Panc1 (cell line): ENCODE measurements around the gene WNT7B. TPM values are rescaled to one million over a fixed set of nuclear protein-coding genes. Genes with fewer than 3 reads are reported as not detected.
A peak's percentile ranks its signal among the peaks of the same experiment; 100 is the strongest.

ENCODE experiments used
- ATAC-seq: fragments of 200-7000 bp; cut with Tn5 transposase; 2 replicates; pipeline ENCODE4 v1.9.1; 2020; ENCODE audit warnings: mild to moderate bottlenecking, moderate library complexity
- BruUV-seq: library from RNA; stranded (reverse); fragments of 400-500 nt; replicated peaks from 2 replicates; lab custom pipeline; 2021; lab: Mats Ljungman, UMichigan
- CTCF ChIA-PET: fragments of 300-600 bp; sonication (Branson Sonifier 250); formaldehyde crosslinking; loops from one replicate; lab custom pipeline; 2022; ENCODE audit warnings: antibody characterized with exemption; lab: Charles Lee
- POLR2A ChIA-PET: fragments of 300-600 bp; sonication (Branson Sonifier 250); formaldehyde crosslinking; loops from one replicate; lab custom pipeline; 2022; ENCODE audit warnings: antibody characterized with exemption; lab: Charles Lee
- DNase-seq: peaks from one replicate; pipeline ENCODE4 v3.0.0-alpha.2; 2010; ENCODE audit warnings: low read depth, low spot score
- H3K27ac ChIP-seq: 2 replicates; pipeline ENCODE4 v1.5.1; 2011; ENCODE audit warnings: mild to moderate bottlenecking, low read length, inconsistent platforms
- H3K27me3 ChIP-seq: fragments of 200-500 bp; sonication (Bioruptor generic); 2 replicates; pipeline ENCODE4 v1.6.0; 2014; ENCODE audit warnings: low read length, inconsistent platforms; ENCODE audit not compliant: control insufficient read depth, insufficient read depth
- H3K36me3 ChIP-seq: fragments of 200-500 bp; sonication (Bioruptor generic); 2 replicates; pipeline ENCODE4 v1.5.1; 2014; ENCODE audit warnings: inconsistent platforms, mild to moderate bottlenecking, low read length, moderate library complexity; ENCODE audit not compliant: control insufficient read depth, insufficient read depth
- H3K4me1 ChIP-seq: 2 replicates; pipeline ENCODE4 v1.5.1; 2011; ENCODE audit warnings: inconsistent platforms, mild to moderate bottlenecking, low read length, moderate library complexity; ENCODE audit not compliant: control insufficient read depth, insufficient read depth
- H3K4me3 ChIP-seq, 2 experiments: 2 replicates each; pipeline ENCODE4 v1.5.1; 2011 to 2012; ENCODE audit warnings: low read depth in 2 of 2, low read length in 2 of 2, mild to moderate bottlenecking in 2 of 2, inconsistent platforms in 1 of 2, moderate library complexity in 1 of 2
- H3K9me3 ChIP-seq: fragments of 200-500 bp; sonication (Bioruptor generic); 2 replicates; pipeline ENCODE4 v1.5.1; 2014; ENCODE audit warnings: low read depth, mild to moderate bottlenecking, inconsistent platforms, low read length, moderate library complexity; ENCODE audit not compliant: control insufficient read depth, insufficient read depth
- CTCF ChIP-seq: fragments of 450-650 bp; IDR thresholded peaks from 2 replicates; pipeline ENCODE4 v1.5.1; 2017; ENCODE audit warnings: mild to moderate bottlenecking
- POLR2AphosphoS5 ChIP-seq: IDR thresholded peaks from 2 replicates; pipeline ENCODE4 v1.6.1; 2012; ENCODE audit warnings: mild to moderate bottlenecking, low read depth, low read length, moderate library complexity
- REST ChIP-seq, 2 experiments: IDR thresholded peaks; 2 replicates each; pipeline ENCODE4 v1.6.1; 2011 to 2012; ENCODE audit warnings: low read depth in 2 of 2, control low read depth in 1 of 2, low read length in 1 of 2, mild to moderate bottlenecking in 1 of 2, moderate library complexity in 1 of 2; ENCODE audit not compliant: insufficient read depth in 1 of 2
- SIN3A ChIP-seq: IDR thresholded peaks from 2 replicates; pipeline ENCODE4 v1.6.1; 2012; ENCODE audit warnings: low read depth, mild to moderate bottlenecking, low read length, moderate library complexity, borderline replicate concordance; ENCODE audit not compliant: insufficient read depth
- TCF7L2 ChIP-seq: IDR thresholded peaks from 2 replicates; pipeline ENCODE4 v1.6.1; 2011; ENCODE audit warnings: mild to moderate bottlenecking, low read depth, low read length, inconsistent platforms
- in situ Hi-C: cut with HindIII; loops from 2 replicates; pipeline ENCODE4 v1.10.0; 2016; ENCODE audit warnings: low sequenced_read_pairs, low pct_unique_long_range_greater_than_20kb
- intact Hi-C: fragments of 100-400 bp; cut with micrococcal nuclease; formaldehyde crosslinking; loops from one replicate; pipeline ENCODE4 v1.10.0; 2022; ENCODE audit not compliant: unreplicated experiment
- total RNA-seq: library from RNA; stranded (reverse); gene quantifications from one replicate; pipeline ENCODE4 v1.2.1, GENCODE V29; 2021; ENCODE audit not compliant: unreplicated experiment

The WNT7B gene
- total RNA-seq, 1 experiment from 2014 or later, result 52.1 TPM

- Histone ChIP-seq H3K4me1 (peaks cover 67% of the 10 kb centered on the region), H3K27me3 (no peaks in the 10 kb centered on the region), H3K36me3 (no peaks in the 10 kb centered on the region), H3K9me3 (no peaks in the 10 kb centered on the region), H3K4me3 (no peak overlapping the region; a peak in 2 of 4 replicates), H3K27ac (peak overlapping the region; percentile 93)
- no TSS peak for BruUV-seq
- in situ Hi-C loops (no loop called here), intact Hi-C loops (no loop called here)
- DNase-seq (no peak), ATAC-seq (no peak)
- POLR2A ChIA-PET, result interaction anchor here (0.7 kb wide), 1 partner anchor 1029 kb away, joined by 4 read pairs; no protein-coding TSS in a partner anchor
- CTCF ChIA-PET, result interaction anchor here (0.6 kb wide), 1 partner anchor 194 kb away, joined by 3 read pairs; no protein-coding TSS in a partner anchor
- TF ChIP-seq REST (IDR thresholded peaks at IDR 0.05; ENCODE audit: insufficient read depth in 1 of 2, low read depth in 2 of 2, low read length in 1 of 2) (no peak), POLR2AphosphoS5 (no peak), TCF7L2 (no peak), SIN3A (no peak), CTCF (no peak)
Measured at GRCh38 chr22:45971408-45972028, 5.4 kb downstream of the WNT7B start.

- peak overlapping the region; percentile 93 for H3K27ac ChIP-seq
- POLR2A ChIA-PET, result no interaction called here
- intact Hi-C loops, result no loop called here
Measured at GRCh38 chr22:45970705-45971407, 6.1 kb downstream of the WNT7B start.

More at GRCh38 chr22:45970705-45971407, 6.1 kb downstream of the WNT7B start:
- Histone ChIP-seq H3K9me3 (no peaks in the 10 kb centered on the region), H3K36me3 (no peaks in the 10 kb centered on the region), H3K27me3 (no peaks in the 10 kb centered on the region), H3K4me1 (peaks cover 74% of the 10 kb centered on the region), H3K4me3 (peak overlapping the region; percentile 2 to 33; a peak in 3 of 4 replicates)
- TF ChIP-seq POLR2AphosphoS5 (no peak), SIN3A (no peak), TCF7L2 (no peak), CTCF (peak; percentile 30; the same call in 1 of the 2 replicates), REST (IDR thresholded peaks at IDR 0.05; ENCODE audit: insufficient read depth in 1 of 2, low read depth in 2 of 2, low read length in 1 of 2) (no peak)
- no peak for ATAC-seq
- no TSS peak for BruUV-seq
- DNase-seq, result no peak
- in situ Hi-C loops, result no loop called here
- CTCF ChIA-PET, result interaction anchor here (0.6 kb wide), 1 partner anchor 193 kb away, joined by 3 read pairs; no protein-coding TSS in a partner anchor
